Motor neuron (in vitro differentiated cells): ENCODE measurements around the gene CCDC122. TPM values are rescaled to one million over a fixed set of nuclear protein-coding genes. Genes with fewer than 3 reads are reported as not detected.

Source experiments
- ATAC-seq, 8 experiments: fragments of 200-7000 bp; cut with Tn5 transposase; replicated peaks in 6 of 8; 2 replicates each; pipeline ENCODE4 v1.8.0; 2021; ENCODE audit warnings: mild to moderate bottlenecking in 8 of 8, moderate library complexity in 8 of 8
- H3K27ac ChIP-seq, 2 donors: fragments of 250-450 bp; sonication (Bioruptor Pico); 2 replicates each; pipeline ENCODE4 v1.9.0; 2021; ENCODE audit warnings: antibody characterized with exemption in 2 of 2, mild to moderate bottlenecking in 2 of 2, moderate library complexity in 1 of 2
- H3K4me1 ChIP-seq, 2 donors: fragments of 250-450 bp; sonication (Bioruptor Pico); replicated peaks in 1 of 2; 2 replicates each; pipeline ENCODE4 v1.6.1; 2021; ENCODE audit warnings: antibody characterized with exemption in 2 of 2, mild to moderate bottlenecking in 2 of 2, moderate library complexity in 1 of 2
- H3K4me3 ChIP-seq, 5 donors: fragments of 250-450 bp; sonication (Bioruptor Pico); 2 replicates each; pipeline ENCODE4 v1.9.0; 2021; ENCODE audit warnings: antibody characterized with exemption in 5 of 5, mild to moderate bottlenecking in 5 of 5, moderate library complexity in 4 of 5
- WGBS, 10 experiments: fragments of 450-650 bp; shearing (Covaris generic); methylation state at CpG; one replicate each; pipeline ENCODE4 v1.0.0; 2022; 5-methylcytosine and 5-hydroxymethylcytosine counted together
- in situ Hi-C, 9 experiments: fragments of 400-800 bp; cut with MboI; loops; one replicate each; pipeline ENCODE4 v1.15.0; 2021; ENCODE audit warnings: low sequenced_read_pairs in 9 of 9, low pct_unique_long_range_greater_than_20kb in 2 of 9; ENCODE audit not compliant: unreplicated experiment in 9 of 9
- total RNA-seq, 8 experiments: library from RNA; unstranded; fragments of 300-600 nt; gene quantifications; 2 replicates each; pipeline versions ENCODE4 v1.2.3 to v1.2.4, GENCODE V29; 2022

Gene CCDC122
- total RNA-seq, 8 experiments from 2014 or later = 4.7 to 11.7 (median 8.8) TPM

DNA sequence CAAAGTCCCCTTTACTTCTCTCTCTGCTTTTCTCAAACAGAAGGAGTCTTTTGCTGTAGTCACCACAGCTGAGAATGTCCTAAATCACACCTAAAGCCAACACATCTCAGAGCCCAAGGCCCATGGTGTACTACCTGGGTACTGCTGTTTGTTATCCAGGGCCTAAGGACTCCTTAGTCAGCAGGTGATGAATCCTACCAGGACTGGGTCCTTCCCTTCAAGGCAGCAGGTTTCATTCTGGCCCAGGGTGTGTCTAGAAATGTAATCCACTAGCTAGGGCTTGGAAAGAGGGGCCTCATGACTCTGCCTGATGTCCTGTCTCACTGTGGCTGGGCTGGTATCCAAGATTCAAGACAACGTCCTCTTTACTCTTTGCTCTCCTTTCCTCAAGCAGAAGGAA is 56.6 kb downstream of the CCDC122 start:
- ATAC-seq = peak in 1 of 8 experiments; percentile 46

DNA sequence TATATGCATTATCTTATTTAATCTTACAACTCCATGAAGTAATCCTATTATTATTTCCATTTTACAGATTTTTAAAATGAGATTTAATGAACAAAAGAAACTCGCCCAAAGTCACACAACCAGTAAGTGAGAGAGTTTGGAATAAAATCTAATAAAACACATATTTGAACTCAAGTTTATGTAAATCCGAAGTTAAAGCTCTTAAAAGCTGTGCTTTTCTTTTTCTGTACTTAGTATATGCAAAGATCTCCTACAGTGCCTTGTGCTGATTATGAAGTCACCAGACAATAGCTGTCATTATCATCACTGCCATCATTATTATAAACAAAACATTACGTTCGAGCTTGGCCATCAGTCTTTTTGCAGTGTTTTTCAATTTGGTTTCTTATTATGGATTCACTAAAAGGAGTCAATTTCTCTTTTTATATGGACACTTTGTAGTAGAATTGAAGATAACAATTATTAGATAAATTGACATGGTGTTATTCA is 63.1 kb downstream of the CCDC122 start:
- ATAC-seq = no peak
- H3K4me3 ChIP-seq = no peak overlapping the region
- in situ Hi-C loops = loop anchor here in 1 of 9 experiments (25.0 kb wide), 1 partner anchor 729 kb away; no protein-coding TSS in a partner anchor
- H3K4me1 ChIP-seq = peaks cover 0 to 2% of the 10 kb centered on the region in 2 donors
- H3K27ac ChIP-seq = no peak overlapping the region
- 72 to 94% (median 85%) methylated on average over 2 to 4 of the region's 4 CpGs; no CpG with 5 or more reads in 1 of the 10 experiments for WGBS, 10 experiments

More for the DNA sequence above, 56.6 kb downstream of the CCDC122 start:
- in situ Hi-C loops = loop anchor here in 1 of 9 experiments (25.0 kb wide), 1 partner anchor 736 kb away; no protein-coding TSS in a partner anchor
- 20 to 100% (median 56%) methylated on average over 1 of the region's 1 CpG; no CpG with 5 or more reads in 6 of the 10 experiments for WGBS, 10 experiments
- Histone ChIP-seq H3K4me1 (no peaks in the 10 kb centered on the region), H3K4me3 (no peak overlapping the region), H3K27ac (no peak overlapping the region)

DNA sequence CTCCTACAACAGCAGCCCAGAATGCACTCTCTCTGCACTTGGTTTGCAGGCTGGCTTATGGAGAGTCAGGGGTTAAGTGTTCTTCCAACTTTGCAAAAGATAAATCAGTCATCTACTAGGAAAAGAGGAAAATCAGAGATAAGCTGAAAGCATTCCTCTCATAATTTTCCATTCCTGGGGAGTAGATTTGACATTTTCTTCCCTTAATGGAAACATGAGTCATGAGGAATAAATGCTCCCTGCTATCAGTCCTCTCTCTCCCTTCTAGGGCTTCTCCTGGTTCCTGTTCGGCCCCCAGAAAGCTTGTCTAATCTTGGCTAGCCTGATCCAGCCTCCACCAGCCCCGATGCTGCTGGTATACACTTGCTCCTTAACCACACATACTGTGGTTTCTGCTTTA is 64.3 kb downstream of the CCDC122 start:
- 17 to 100% (median 69%) methylated on average over 1 to 2 of the region's 2 CpGs; no CpG with 5 or more reads in 2 of the 10 experiments for WGBS, 10 experiments

GRCh38 chr13:43808676-43809075 is 70.9 kb downstream of the CCDC122 start:
- Histone ChIP-seq H3K4me1 (peaks cover 4 to 11% of the 10 kb centered on the region in 2 donors), H3K4me3 (no peak overlapping the region), H3K27ac (no peak overlapping the region)
- in situ Hi-C loops = loop anchor here in 1 of 9 experiments (25.0 kb wide), 1 partner anchor 721 kb away; no protein-coding TSS in a partner anchor
- no peak for ATAC-seq

More for the DNA sequence above, 64.3 kb downstream of the CCDC122 start:
- Histone ChIP-seq H3K4me3 (no peak overlapping the region), H3K4me1 (peaks cover 0 to 2% of the 10 kb centered on the region in 2 donors), H3K27ac (no peak overlapping the region)
- peak in 6 of 8 experiments; percentile 29 to 99 (median 90) for ATAC-seq
- in situ Hi-C loops = loop anchor here in 1 of 9 experiments (25.0 kb wide), 1 partner anchor 728 kb away; no protein-coding TSS in a partner anchor

- 91 to 100% (median 94%) methylated on average over 1 to 6 of the region's 6 CpGs; no CpG with 5 or more reads in 2 of the 10 experiments for WGBS, 10 experiments
- ATAC-seq = no peak
- Histone ChIP-seq H3K4me1 (peaks cover 4 to 11% of the 10 kb centered on the region in 2 donors), H3K27ac (no peak overlapping the region), H3K4me3 (no peak overlapping the region)
- in situ Hi-C loops = loop anchor here in 1 of 9 experiments (25.0 kb wide), 1 partner anchor 718 kb away; no protein-coding TSS in a partner anchor
Observed at GRCh38 chr13:43805681-43806128, 73.8 kb downstream of the CCDC122 start.

GRCh38 chr13:43805071-43805468 is 74.5 kb downstream of the CCDC122 start:
- in situ Hi-C loops = loop anchor here in 1 of 9 experiments (25.0 kb wide), 1 partner anchor 718 kb away; no protein-coding TSS in a partner anchor
- 0 to 45% (median 29%) methylated on average over 1 to 3 of the region's 3 CpGs; no CpG with 5 or more reads in 3 of the 10 experiments for WGBS, 10 experiments
- H3K4me1 ChIP-seq = peaks cover 4 to 11% of the 10 kb centered on the region in 2 donors
- H3K4me3 ChIP-seq = no peak overlapping the region
- H3K27ac ChIP-seq = no peak overlapping the region
- peak; percentile 29 to 90 (median 68) for ATAC-seq

- in situ Hi-C loops = loop anchor here in 1 of 9 experiments (25.0 kb wide), 1 partner anchor 717 kb away; no protein-coding TSS in a partner anchor
- ATAC-seq = peak; percentile 36 to 93 (median 70)
- Histone ChIP-seq H3K27ac (no peak overlapping the region), H3K4me3 (no peak overlapping the region), H3K4me1 (peaks cover 4 to 11% of the 10 kb centered on the region in 2 donors)
- 0 to 43% (median 17%) methylated on average over 3 to 5 of the region's 5 CpGs; no CpG with 5 or more reads in 1 of the 10 experiments for WGBS, 10 experiments
Observed at GRCh38 chr13:43804461-43805070, 75.0 kb downstream of the CCDC122 start.

DNA sequence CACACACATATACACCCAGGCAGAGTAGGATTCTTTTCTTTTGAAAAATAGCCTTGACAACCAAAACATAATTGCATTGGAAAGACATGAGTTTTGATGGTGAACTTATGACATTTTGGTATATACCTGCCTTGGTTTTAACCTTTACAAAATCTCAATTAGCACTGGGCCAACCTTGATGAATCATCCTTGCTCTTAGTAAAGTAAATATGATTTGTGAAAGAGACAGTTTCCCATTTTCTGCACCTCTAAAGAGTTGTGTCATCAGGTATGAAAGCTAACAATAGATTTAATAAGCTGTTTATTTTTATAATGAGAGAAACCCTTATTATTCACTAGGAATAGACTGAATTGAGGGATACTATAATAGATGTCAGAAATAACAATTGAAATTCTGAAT is 77.0 kb downstream of the CCDC122 start:
- in situ Hi-C loops = loop anchor here in 1 of 9 experiments (25.0 kb wide), 1 partner anchor 715 kb away; no protein-coding TSS in a partner anchor
- no peak overlapping the region for H3K4me3 ChIP-seq
- H3K27ac ChIP-seq = no peak overlapping the region
- H3K4me1 ChIP-seq = peaks cover 4 to 11% of the 10 kb centered on the region in 2 donors
- no peak for ATAC-seq

DNA sequence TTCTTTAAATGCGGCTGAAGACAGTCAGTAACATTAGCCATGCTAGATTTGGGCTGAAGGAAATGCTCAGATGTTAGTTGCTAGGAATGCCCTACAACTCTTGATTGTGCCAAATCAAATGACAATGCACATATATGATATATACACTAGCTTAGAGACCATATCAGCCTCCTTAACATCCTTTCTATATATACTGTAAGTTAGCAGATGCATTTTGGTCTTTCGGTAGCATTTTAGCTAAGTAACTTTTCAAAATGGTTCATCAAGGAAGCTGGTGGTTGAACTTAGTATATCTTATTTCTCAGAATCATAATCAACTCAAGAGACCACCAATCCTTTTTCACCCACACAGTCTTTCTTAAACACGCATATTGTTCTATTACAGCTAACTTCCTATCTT is 78.7 kb downstream of the CCDC122 start:
- in situ Hi-C loops = loop anchor here in 1 of 9 experiments (25.0 kb wide), 1 partner anchor 714 kb away; no protein-coding TSS in a partner anchor
- no peak for ATAC-seq
- Histone ChIP-seq H3K4me1 (peaks cover 4 to 11% of the 10 kb centered on the region in 2 donors), H3K4me3 (no peak overlapping the region), H3K27ac (no peak overlapping the region)
- WGBS, 10 experiments = 0 to 100% (median 67%) methylated on average over 1 to 3 of the region's 3 CpGs

DNA sequence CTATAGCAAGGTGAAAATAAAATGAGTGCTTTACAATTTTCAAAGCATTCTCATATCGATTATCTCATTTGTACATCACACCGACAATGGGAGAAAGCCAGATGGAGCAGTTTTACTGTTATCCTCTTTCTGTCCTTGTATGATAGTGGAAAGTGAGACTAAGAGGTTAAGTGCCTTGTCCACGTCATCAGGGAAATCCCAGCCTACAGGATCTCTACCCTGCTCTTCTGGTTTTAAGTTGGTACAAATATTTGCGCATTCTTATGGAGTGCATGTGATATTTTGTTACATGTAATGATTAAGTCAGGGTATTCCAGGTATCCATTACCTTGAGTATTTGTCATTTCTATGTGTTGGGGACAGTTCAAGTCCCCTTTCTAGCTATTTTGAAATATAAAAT is 80.3 kb downstream of the CCDC122 start:
- peaks cover 0 to 2% of the 10 kb centered on the region in 2 donors for H3K4me1 ChIP-seq
- H3K27ac ChIP-seq = no peak overlapping the region
- H3K4me3 ChIP-seq = no peak overlapping the region
- WGBS, 10 experiments = 73 to 100% (median 90%) methylated on average over 1 to 4 of the region's 4 CpGs; no CpG with 5 or more reads in 1 of the 10 experiments
- no peak for ATAC-seq
- in situ Hi-C loops = loop anchor here in 4 of 9 experiments (25.0 kb wide), 4 partner anchors 487 to 1212 kb away; no protein-coding TSS in a partner anchor

DNA sequence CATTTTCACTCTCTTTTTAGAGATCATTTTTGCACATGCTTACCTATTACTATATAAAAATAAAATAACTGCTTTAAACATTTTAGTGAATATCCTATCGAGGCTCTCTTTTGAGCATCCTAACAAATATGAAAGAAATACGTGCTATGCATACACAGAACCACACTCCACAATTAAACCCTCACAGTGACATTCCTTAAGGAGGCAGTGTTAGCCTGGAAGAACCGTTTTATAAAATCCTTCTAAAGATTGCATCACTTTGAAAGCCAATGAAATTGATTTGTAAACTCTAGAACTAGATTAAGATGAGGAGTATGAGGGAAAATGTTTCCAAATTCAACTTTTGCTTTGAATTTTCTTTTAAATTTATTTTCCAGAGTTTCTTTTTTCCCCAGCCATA is 81.7 kb downstream of the CCDC122 start:
- in situ Hi-C loops = loop anchor here in 4 of 9 experiments (25.0 kb wide), 4 partner anchors 486 to 1211 kb away; no protein-coding TSS in a partner anchor
- no peak for ATAC-seq

DNA sequence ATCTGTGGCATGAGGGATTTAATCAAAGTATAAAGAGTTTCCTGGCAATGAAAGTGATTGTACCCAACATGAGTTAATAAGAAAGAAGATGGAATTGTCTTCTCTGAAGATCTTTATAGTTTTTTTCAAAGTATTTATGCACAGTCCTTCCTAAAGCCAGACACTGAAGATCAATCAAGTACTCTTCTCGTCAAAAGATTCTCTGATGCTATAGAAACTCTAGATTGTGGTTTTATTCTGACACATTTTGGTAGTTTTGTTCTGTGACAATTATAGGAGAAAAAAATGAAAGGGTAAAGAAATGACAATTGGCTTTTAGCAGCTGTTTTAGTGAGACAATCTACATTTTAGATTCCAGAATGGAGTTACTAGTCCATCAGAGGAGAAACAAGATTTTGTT is 82.4 kb downstream of the CCDC122 start:
- H3K4me1 ChIP-seq = no peaks in the 10 kb centered on the region
- 60 to 100% (median 96%) methylated on average over 1 of the region's 1 CpG for WGBS, 10 experiments
- ATAC-seq = no peak
- H3K27ac ChIP-seq = no peak overlapping the region
- H3K4me3 ChIP-seq = no peak overlapping the region
- in situ Hi-C loops = loop anchor here in 4 of 9 experiments (25.0 kb wide), 4 partner anchors 485 to 1210 kb away; no protein-coding TSS in a partner anchor

More for the DNA sequence above, 81.7 kb downstream of the CCDC122 start:
- WGBS, 10 experiments = 37 to 80% (median 75%) methylated on average over 1 to 3 of the region's 3 CpGs; no CpG with 5 or more reads in 1 of the 10 experiments
- no peaks in the 10 kb centered on the region for H3K4me1 ChIP-seq
- H3K4me3 ChIP-seq = no peak overlapping the region
- no peak overlapping the region for H3K27ac ChIP-seq

GRCh38 chr13:43794416-43794815 is 85.1 kb downstream of the CCDC122 start:
- in situ Hi-C loops = loop anchor here in 4 of 9 experiments (25.0 kb wide), 4 partner anchors 482 to 1207 kb away; no protein-coding TSS in a partner anchor
- H3K4me1 ChIP-seq = no peaks in the 10 kb centered on the region
- no peak overlapping the region for H3K4me3 ChIP-seq
- no peak overlapping the region for H3K27ac ChIP-seq
- peak in 3 of 8 experiments; percentile 52 to 87 (median 56) for ATAC-seq
